ENCODE measurements around the gene LAMC2. TPM values are rescaled to one million over a fixed set of nuclear protein-coding genes. Genes with fewer than 3 reads are reported as not detected.
"Not testable (repeated sequence)": the region's sequence is repeated elsewhere in the genome, so short reads cannot be mapped to it uniquely, and the experiment has no call there.

LAMC2 gene
- total RNA-seq, 1 donor from 2014 or later: 13.8 TPM

GRCh38 chr1:183149273-183149672, 36.8 kb upstream of the LAMC2 start:
- no peaks in the 10 kb centered on the region for H3K9me3 Mint-ChIP-seq (ENCODE audit: low read depth)
- H3K27ac Mint-ChIP-seq (ENCODE audit: unreplicated experiment): peak overlapping the region; percentile 43
- H3K36me3 Mint-ChIP-seq (ENCODE audit: low read depth): peaks cover 4% of the 10 kb centered on the region
- H3K4me3 Mint-ChIP-seq (ENCODE audit: unreplicated experiment): no peak overlapping the region
- no peak for DNase-seq (ENCODE audit: low spot score)
- H3K27me3 Mint-ChIP-seq (ENCODE audit: low read depth): no peaks in the 10 kb centered on the region
- H3K4me1 Mint-ChIP-seq (ENCODE audit: low read depth): peaks cover 27% of the 10 kb centered on the region
- TF ChIP-seq CTCF (IDR thresholded peaks at IDR 0.05): no peak

- H3K4me3 Mint-ChIP-seq (ENCODE audit: unreplicated experiment); DNase-seq (ENCODE audit: low spot score); H3K9me3 Mint-ChIP-seq (ENCODE audit: low read depth); H3K36me3 Mint-ChIP-seq (ENCODE audit: low read depth); H3K27me3 Mint-ChIP-seq (ENCODE audit: low read depth): not testable (repeated sequence)
- H3K4me1 Mint-ChIP-seq (ENCODE audit: low read depth): peaks cover 27% of the 10 kb centered on the region
- peak overlapping the region; percentile 6 for H3K27ac Mint-ChIP-seq (ENCODE audit: unreplicated experiment)
Measured at GRCh38 chr1:183150032-183150431, 36.0 kb upstream of the LAMC2 start.

GRCh38 chr1:183150445-183150844, 35.6 kb upstream of the LAMC2 start:
- TF ChIP-seq CTCF (IDR thresholded peaks at IDR 0.05): no peak
- Mint-ChIP-seq H3K36me3 (ENCODE audit: low read depth) (no peaks in the 10 kb centered on the region), H3K27me3 (ENCODE audit: low read depth) (no peaks in the 10 kb centered on the region), H3K27ac (ENCODE audit: unreplicated experiment) (peak overlapping the region; percentile 6), H3K4me1 (ENCODE audit: low read depth) (peaks cover 27% of the 10 kb centered on the region), H3K4me3 (ENCODE audit: unreplicated experiment) (no peak overlapping the region), H3K9me3 (ENCODE audit: low read depth) (no peaks in the 10 kb centered on the region)
- no peak for DNase-seq (ENCODE audit: low spot score)

GRCh38 chr1:183152180-183152579, 33.9 kb upstream of the LAMC2 start:
- H3K4me3 Mint-ChIP-seq (ENCODE audit: unreplicated experiment): no peak overlapping the region
- H3K4me1 Mint-ChIP-seq (ENCODE audit: low read depth): peaks cover 27% of the 10 kb centered on the region
- no peak for TF ChIP-seq CTCF (IDR thresholded peaks at IDR 0.05)
- H3K27ac Mint-ChIP-seq (ENCODE audit: unreplicated experiment): no peak overlapping the region
- DNase-seq (ENCODE audit: low spot score): no peak
- H3K36me3 Mint-ChIP-seq (ENCODE audit: low read depth): no peaks in the 10 kb centered on the region
- H3K9me3 Mint-ChIP-seq (ENCODE audit: low read depth): no peaks in the 10 kb centered on the region
- H3K27me3 Mint-ChIP-seq (ENCODE audit: low read depth): no peaks in the 10 kb centered on the region

- no peaks in the 10 kb centered on the region for H3K27me3 Mint-ChIP-seq (ENCODE audit: low read depth)
- H3K4me1 Mint-ChIP-seq (ENCODE audit: low read depth): peaks cover 12% of the 10 kb centered on the region
- no peak for TF ChIP-seq CTCF (IDR thresholded peaks at IDR 0.05)
- no peak overlapping the region for H3K27ac Mint-ChIP-seq (ENCODE audit: unreplicated experiment)
- no peaks in the 10 kb centered on the region for H3K36me3 Mint-ChIP-seq (ENCODE audit: low read depth)
- H3K9me3 Mint-ChIP-seq (ENCODE audit: low read depth): no peaks in the 10 kb centered on the region
- no peak overlapping the region for H3K4me3 Mint-ChIP-seq (ENCODE audit: unreplicated experiment)
- no peak for DNase-seq (ENCODE audit: low spot score)
Measured at GRCh38 chr1:183155939-183156338, 30.1 kb upstream of the LAMC2 start.

GRCh38 chr1:183159960-183160359, 26.1 kb upstream of the LAMC2 start:
- no peak for DNase-seq (ENCODE audit: low spot score)
- peaks cover 12% of the 10 kb centered on the region for H3K4me1 Mint-ChIP-seq (ENCODE audit: low read depth)
- no peaks in the 10 kb centered on the region for H3K36me3 Mint-ChIP-seq (ENCODE audit: low read depth)
- no peak overlapping the region for H3K4me3 Mint-ChIP-seq (ENCODE audit: unreplicated experiment)
- no peak for TF ChIP-seq CTCF (IDR thresholded peaks at IDR 0.05)
- H3K27ac Mint-ChIP-seq (ENCODE audit: unreplicated experiment): no peak overlapping the region
- no peaks in the 10 kb centered on the region for H3K27me3 Mint-ChIP-seq (ENCODE audit: low read depth)
- H3K9me3 Mint-ChIP-seq (ENCODE audit: low read depth): no peaks in the 10 kb centered on the region
